Testis (tissue), 3 donors: ENCODE results near the gene GRIN2D. TPM values are rescaled to one million over a fixed set of nuclear protein-coding genes. Genes with fewer than 3 reads are reported as not detected.

ENCODE experiments used
- DNase-seq: peaks from one replicate; pipeline ENCODE4 v3.0.0-alpha.2; 2019
- H3K27ac ChIP-seq, 2 donors: fragments of 200-600 bp; sonication (generic); one replicate each; pipeline ENCODE4 v1.5.1; 2019
- H3K27me3 ChIP-seq: fragments of 200-600 bp; sonication (generic); one replicate; pipeline ENCODE4 v1.5.1; 2019
- H3K36me3 ChIP-seq: fragments of 200-600 bp; sonication (generic); one replicate; pipeline ENCODE4 v1.5.1; 2017; ENCODE audit warnings: low read depth; ENCODE audit errors: missing control alignments
- H3K4me1 ChIP-seq: fragments of 200-600 bp; sonication (generic); one replicate; pipeline ENCODE4 v1.5.1; 2019
- H3K4me3 ChIP-seq, 2 donors: fragments of 200-600 bp; sonication (generic); one replicate each; pipeline ENCODE4 v1.5.1; 2017 to 2019
- H3K9me3 ChIP-seq: fragments of 200-600 bp; sonication (generic); one replicate; pipeline ENCODE4 v1.5.1; 2017
- CTCF ChIP-seq, 3 experiments: fragments of 450-650 bp in 2 of 3; fragments of 200-600 bp in 1 of 3; sonication (generic) in 1 of 3; IDR thresholded peaks; one replicate each; pipeline ENCODE4 v1.5.1; 2016 to 2019; ENCODE audit warnings: antibody characterized with exemption in 3 of 3, mild to moderate bottlenecking in 2 of 3, moderate library complexity in 1 of 3
- POLR2A ChIP-seq: fragments of 450-650 bp; IDR thresholded peaks from one replicate; pipeline ENCODE4 v1.6.1; 2017; ENCODE audit warnings: antibody characterized with exemption, mild to moderate bottlenecking, moderate library complexity
- WGBS, 2 donors: methylation state at CpG; one replicate each; pipeline ENCODE4 v1.1.5; 2018; 5-methylcytosine and 5-hydroxymethylcytosine counted together
- intact Hi-C: fragments of 100-400 bp; cut with DNase I; formaldehyde crosslinking; loops from one replicate; pipeline ENCODE4 v1.15.1; 2023; ENCODE audit warnings: low total_unique reads
- polyA plus RNA-seq: library from polyadenylated mRNA; stranded (reverse); fragments of 350-450 nt; fragmentation: Illumina TruSeq; extraction: RNeasy Lipid Tissue Mini Kit (QIAGEN cat#74804); gene quantifications from one replicate; pipeline ENCODE4 v1.2.3, GENCODE V29; 2014; ENCODE audit warnings: low read depth, low replicate concordance; ENCODE audit not compliant: insufficient read depth
- total RNA-seq, 2 donors: library from RNA; depleted of rRNA; stranded (reverse); fragments of >200 nt; gene quantifications; one replicate each; pipeline ENCODE4 v1.2.3, GENCODE V29; 2016

GRIN2D gene
- total and polyA plus RNA-seq, 3 donors from 2014 or later, result 1.4 to 2.7 (median 2.4) TPM

GRCh38 chr19:48398102-48398374 is 4.6 kb downstream of the GRIN2D start:
- no peaks in the 10 kb centered on the region for H3K36me3 ChIP-seq
- H3K4me1 ChIP-seq, result peaks cover 18% of the 10 kb centered on the region
- H3K4me3 ChIP-seq, result peak overlapping the region; percentile 26 to 31
- TF ChIP-seq CTCF (IDR thresholded peaks at IDR 0.05), result no peak
- no peak for TF ChIP-seq POLR2A
- peak overlapping the region in 1 of 2 donors; percentile 30 for H3K27ac ChIP-seq
- 1 to 4% methylated on average over 17 of the region's 17 CpGs for WGBS, 2 donors
- no peak for DNase-seq
- no peaks in the 10 kb centered on the region for H3K9me3 ChIP-seq
- intact Hi-C loops, result no loop called here
- H3K27me3 ChIP-seq, result no peaks in the 10 kb centered on the region

- TF ChIP-seq CTCF (IDR thresholded peaks at IDR 0.05) (no peak), POLR2A (no peak)
- Histone ChIP-seq H3K27ac (peak overlapping the region in 1 of 2 donors; percentile 30), H3K36me3 (no peaks in the 10 kb centered on the region), H3K4me3 (peak overlapping the region; percentile 26 to 31), H3K4me1 (peaks cover 15% of the 10 kb centered on the region), H3K27me3 (no peaks in the 10 kb centered on the region), H3K9me3 (no peaks in the 10 kb centered on the region)
- intact Hi-C loops, result no loop called here
- WGBS, 2 donors, result 5 to 17% methylated on average over 30 to 92 of the region's 104 CpGs
- DNase-seq, result peak; percentile 92
Observed at GRCh38 chr19:48398375-48399235, 5.1 kb downstream of the GRIN2D start.

DNA sequence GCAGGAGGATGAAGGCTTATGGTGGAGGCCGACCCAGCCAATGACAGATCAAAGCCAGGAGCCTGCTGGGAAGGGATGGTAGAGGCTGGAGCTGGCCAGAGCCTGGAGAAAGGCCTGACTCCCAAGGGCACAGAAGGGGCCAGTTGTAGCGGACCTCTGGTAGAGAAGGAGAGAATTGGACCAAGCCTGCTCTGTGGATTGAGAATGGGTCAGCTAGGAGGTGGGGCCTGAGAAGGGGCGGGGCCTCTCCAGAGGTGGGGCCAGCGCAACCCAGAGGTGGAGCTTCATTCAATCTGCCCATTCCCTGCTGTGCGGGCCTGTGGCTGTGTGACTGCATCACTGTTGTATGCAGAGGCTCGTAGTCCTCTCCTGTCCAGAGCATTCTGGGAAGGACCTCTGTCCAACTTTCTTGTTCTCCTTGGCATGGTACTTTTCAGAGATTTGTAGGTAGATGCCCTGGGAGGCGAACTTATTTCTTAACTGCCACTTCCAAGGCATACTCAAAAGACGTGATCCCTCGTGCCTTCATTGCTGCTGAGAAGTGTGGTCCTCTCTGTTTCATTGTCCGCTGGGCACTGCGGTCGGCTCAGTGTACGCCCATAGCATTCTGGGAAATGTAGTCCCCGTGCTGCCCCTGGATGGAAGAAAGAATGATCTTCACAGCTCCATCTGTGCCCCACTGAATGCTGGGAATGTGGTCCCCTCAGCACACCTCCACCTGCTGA is 6.7 kb downstream of the GRIN2D start:
- 31 to 40% methylated on average over 14 of the region's 14 CpGs for WGBS, 2 donors
- Histone ChIP-seq H3K4me3 (no peak overlapping the region), H3K27me3 (no peaks in the 10 kb centered on the region)

GRCh38 chr19:48401287-48401686 is 7.8 kb downstream of the GRIN2D start:
- no peak for DNase-seq
- TF ChIP-seq CTCF (IDR thresholded peaks at IDR 0.05) (no peak), POLR2A (no peak)
- 78 to 79% methylated on average over 5 of the region's 5 CpGs for WGBS, 2 donors
- Histone ChIP-seq H3K27me3 (no peaks in the 10 kb centered on the region), H3K36me3 (no peaks in the 10 kb centered on the region), H3K4me1 (no peaks in the 10 kb centered on the region), H3K4me3 (no peak overlapping the region), H3K27ac (no peak overlapping the region), H3K9me3 (no peaks in the 10 kb centered on the region)
- intact Hi-C loops, result no loop called here

More for the DNA sequence above, 6.7 kb downstream of the GRIN2D start:
- Histone ChIP-seq H3K36me3 (no peaks in the 10 kb centered on the region), H3K4me1 (peaks cover 5% of the 10 kb centered on the region), H3K9me3 (no peaks in the 10 kb centered on the region), H3K27ac (no peak overlapping the region)
- peak; percentile 66 for DNase-seq
- TF ChIP-seq CTCF (IDR thresholded peaks at IDR 0.05), result no peak
- TF ChIP-seq POLR2A, result no peak
- intact Hi-C loops, result no loop called here
